ENCODE data around the gene ATP10A.

DNA sequence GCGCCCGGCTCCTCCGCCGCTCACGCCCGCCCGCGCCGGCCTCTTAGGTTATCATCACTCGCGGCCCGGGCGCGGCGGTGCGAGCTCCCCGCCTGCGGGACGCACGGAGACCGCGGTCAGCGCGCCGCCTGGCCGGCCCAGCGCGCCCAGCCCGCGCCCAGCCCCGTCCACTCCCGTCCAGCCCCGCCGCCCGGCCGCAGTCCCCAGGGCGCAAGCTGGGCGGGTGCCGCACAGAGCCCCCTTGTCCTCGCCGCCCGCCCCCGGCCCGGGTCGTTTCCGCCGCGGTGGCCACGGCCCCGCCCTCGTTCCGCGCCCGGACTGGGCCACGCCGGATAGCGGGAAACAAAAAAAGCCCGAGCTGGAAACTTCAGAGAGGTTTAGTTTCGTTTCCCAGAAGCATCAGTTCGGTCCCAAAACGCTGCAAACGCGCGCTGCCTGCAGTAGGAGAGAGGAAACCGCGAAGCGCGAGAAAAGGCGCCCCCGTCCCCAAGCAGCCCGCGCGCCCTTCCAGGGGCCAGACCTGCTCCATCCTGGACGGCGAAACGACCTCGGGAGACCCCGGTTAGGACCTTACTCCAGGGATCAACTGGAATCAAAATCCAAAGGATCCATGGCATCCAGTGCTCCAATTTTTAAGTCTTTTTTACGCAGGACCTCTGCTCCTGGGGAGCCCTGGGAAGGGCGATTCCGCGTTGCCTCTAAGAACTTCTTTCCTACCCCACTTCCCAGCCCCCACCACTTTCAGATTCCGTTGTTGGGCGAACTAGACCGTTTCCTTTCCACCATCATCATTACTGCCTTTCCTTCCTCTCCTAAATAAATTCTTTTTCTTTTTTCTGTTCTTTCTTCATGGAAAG lies at the start of gene ATP10A:
- TF ChIP-seq CTCF (IDR thresholded peaks at IDR 0.05) (no peak), POLR2A (IDR thresholded peaks at IDR 0.05) (no peak)
